Measurements from ENCODE around the gene REG3G.

- no peak for TF ChIP-seq CTCF (conservative IDR thresholded peaks at IDR 0.05; ENCODE audit: low read depth, low read length)
- TF ChIP-seq EZH2 (IDR thresholded peaks at IDR 0.05; ENCODE audit: borderline replicate concordance, low read depth, low read length, poor library complexity, severe bottlenecking), result no peak
Measured at GRCh38 chr2:78989051-78989450, 36.5 kb upstream of the REG3G start.

Measured in A673 (cell line).